HFFc6 (cell line): ENCODE results near the gene PDE6D. TPM values are rescaled to one million over a fixed set of nuclear protein-coding genes. Genes with fewer than 3 reads are reported as not detected.

Experiments used
- DNase-seq: peaks from one replicate; pipeline ENCODE4 v3.0.0-alpha.2; 2018
- H3K27ac Mint-ChIP-seq: 2 replicates; pipeline ENCODE4 v1.8.0; 2020; ENCODE audit warnings: mild to moderate bottlenecking, mixed read lengths
- H3K27me3 Mint-ChIP-seq: 2 replicates; pipeline ENCODE4 v1.8.0; 2021; ENCODE audit warnings: mild to moderate bottlenecking, moderate library complexity, mixed read lengths; ENCODE audit not compliant: insufficient read depth
- H3K36me3 Mint-ChIP-seq: 2 replicates; pipeline ENCODE4 v1.8.0; 2021; ENCODE audit warnings: low read depth, mixed read lengths
- H3K4me1 Mint-ChIP-seq: 2 replicates; pipeline ENCODE4 v1.8.0; 2020; ENCODE audit warnings: low read depth, mixed read lengths
- H3K4me3 Mint-ChIP-seq: 2 replicates; pipeline ENCODE4 v1.8.0; 2020; ENCODE audit warnings: mild to moderate bottlenecking, moderate library complexity, mixed read lengths
- H3K9me3 Mint-ChIP-seq: 2 replicates; pipeline ENCODE4 v1.8.0; 2020; ENCODE audit warnings: mild to moderate bottlenecking, mixed read lengths
- total RNA-seq, 6 experiments: library from RNA; stranded (reverse); fragmentation: NEBNext Ultra II Directional; extraction: Animal tissue kit (Norgen Biotek cat#: 25700); gene quantifications; 2 replicates in 1 of 6; 3 replicates in 5 of 6; pipeline ENCODE4 v1.2.3, GENCODE V29; 2021
- TF ChIP-seq, protein P1 (sequence below): fragments of 200-600 bp; sonication (generic); IDR thresholded peaks from 2 replicates; pipeline ENCODE4 v1.5.0; 2021; ENCODE audit warnings: antibody characterized with exemption, mild to moderate bottlenecking

The PDE6D gene
- total RNA-seq, 6 experiments from 2014 or later = 20.1 to 24.7 (median 22.4) TPM

DNA sequence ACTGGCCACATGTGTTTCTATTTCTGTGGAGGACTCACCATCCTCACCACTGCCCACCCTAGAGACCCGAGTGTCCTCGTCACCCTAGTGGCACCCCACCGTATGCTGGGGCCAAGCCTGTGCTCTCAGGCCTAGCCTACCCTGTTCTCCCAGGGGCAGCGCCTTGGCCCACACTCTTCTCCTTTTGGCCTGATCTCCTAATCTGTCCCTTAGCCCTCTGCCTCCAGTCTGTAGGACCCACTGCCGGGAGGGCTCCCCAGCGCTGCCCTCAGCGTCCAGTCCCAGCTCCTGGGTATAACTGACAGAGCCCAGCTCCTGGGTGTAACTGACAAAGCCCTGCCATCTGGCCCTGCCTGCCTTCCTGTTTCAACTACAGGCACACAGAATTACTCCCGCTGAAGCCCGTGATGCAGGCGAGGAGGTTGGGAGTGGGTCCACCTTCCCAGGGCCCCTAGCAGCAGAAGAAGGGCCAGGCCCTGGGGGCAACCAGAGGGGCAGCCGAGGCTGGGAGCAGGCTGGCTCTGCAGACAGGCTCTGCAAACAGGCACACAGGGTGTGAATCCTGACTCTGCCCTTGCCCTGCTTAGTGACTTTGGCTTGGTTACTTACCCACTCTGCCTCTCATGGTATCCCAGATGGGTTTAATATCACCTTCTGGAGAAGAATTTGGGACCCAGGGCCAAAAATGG is 98.3 kb downstream of the PDE6D start:
- H3K4me1 Mint-ChIP-seq = peaks cover 8% of the 10 kb centered on the region
- H3K4me3 Mint-ChIP-seq = peak overlapping the region; percentile 58
- no peak for DNase-seq
- TF ChIP-seq, protein P1, sequence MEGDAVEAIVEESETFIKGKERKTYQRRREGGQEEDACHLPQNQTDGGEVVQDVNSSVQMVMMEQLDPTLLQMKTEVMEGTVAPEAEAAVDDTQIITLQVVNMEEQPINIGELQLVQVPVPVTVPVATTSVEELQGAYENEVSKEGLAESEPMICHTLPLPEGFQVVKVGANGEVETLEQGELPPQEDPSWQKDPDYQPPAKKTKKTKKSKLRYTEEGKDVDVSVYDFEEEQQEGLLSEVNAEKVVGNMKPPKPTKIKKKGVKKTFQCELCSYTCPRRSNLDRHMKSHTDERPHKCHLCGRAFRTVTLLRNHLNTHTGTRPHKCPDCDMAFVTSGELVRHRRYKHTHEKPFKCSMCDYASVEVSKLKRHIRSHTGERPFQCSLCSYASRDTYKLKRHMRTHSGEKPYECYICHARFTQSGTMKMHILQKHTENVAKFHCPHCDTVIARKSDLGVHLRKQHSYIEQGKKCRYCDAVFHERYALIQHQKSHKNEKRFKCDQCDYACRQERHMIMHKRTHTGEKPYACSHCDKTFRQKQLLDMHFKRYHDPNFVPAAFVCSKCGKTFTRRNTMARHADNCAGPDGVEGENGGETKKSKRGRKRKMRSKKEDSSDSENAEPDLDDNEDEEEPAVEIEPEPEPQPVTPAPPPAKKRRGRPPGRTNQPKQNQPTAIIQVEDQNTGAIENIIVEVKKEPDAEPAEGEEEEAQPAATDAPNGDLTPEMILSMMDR = no peak
- H3K27ac Mint-ChIP-seq = peak overlapping the region; percentile 20; the same call in 1 of the 2 replicates
- H3K36me3 Mint-ChIP-seq = no peaks in the 10 kb centered on the region
- H3K9me3 Mint-ChIP-seq = no peaks in the 10 kb centered on the region
- no peaks in the 10 kb centered on the region for H3K27me3 Mint-ChIP-seq

Other genes starting within 250 kb of the PDE6D start
- gene TEX44, start 188.4 kb downstream of the PDE6D start, total RNA-seq = not detected
- gene PTMA, start 72.8 kb downstream of the PDE6D start, total RNA-seq = 100 to 1,000 TPM; 467 to 853 (median 787) TPM
- gene COPS7B, start 5.2 kb upstream of the PDE6D start, total RNA-seq = 10 to 100 TPM; 34.9 to 45.6 (median 40.9) TPM
- gene NPPC, start 145.1 kb upstream of the PDE6D start, total RNA-seq = not detected
- 10 to 100 TPM; 18.2 to 23.6 (median 21.6) TPM for gene DIS3L2, start 180.4 kb upstream of the PDE6D start, total RNA-seq